Subcutaneous abdominal adipose tissue (tissue), 5 donors: Measurements from ENCODE around the gene UBE4B.

Source experiments
- H3K27ac ChIP-seq: one replicate; pipeline ENCODE4 v1.7.0; 2013; ENCODE audit warnings: low read depth, mild to moderate bottlenecking, inconsistent platforms, low read length, moderate library complexity
- H3K27me3 ChIP-seq, 5 donors: one replicate each; pipeline ENCODE4 v1.7.0; 2013; ENCODE audit warnings: low read length in 5 of 5, inconsistent platforms in 1 of 5; ENCODE audit not compliant: control insufficient read depth in 5 of 5, insufficient read depth in 4 of 5
- H3K36me3 ChIP-seq, 5 donors: one replicate each; pipeline ENCODE4 v1.7.0; 2013; ENCODE audit warnings: low read length in 5 of 5; ENCODE audit not compliant: control insufficient read depth in 5 of 5, insufficient read depth in 5 of 5
- H3K4me1 ChIP-seq, 5 donors: one replicate each; pipeline ENCODE4 v1.7.0; 2013; ENCODE audit warnings: low read length in 5 of 5, mild to moderate bottlenecking in 3 of 5, moderate library complexity in 1 of 5; ENCODE audit not compliant: control insufficient read depth in 5 of 5, insufficient read depth in 5 of 5
- H3K4me3 ChIP-seq, 5 donors: one replicate each; pipeline ENCODE4 v1.7.0; 2013; ENCODE audit warnings: low read length in 5 of 5, low read depth in 1 of 5
- H3K9ac ChIP-seq, 5 donors: one replicate each; pipeline ENCODE4 v1.7.0; 2013; ENCODE audit warnings: low read length in 5 of 5, mild to moderate bottlenecking in 4 of 5, moderate library complexity in 3 of 5
- H3K9me3 ChIP-seq, 5 donors: one replicate each; pipeline ENCODE4 v1.7.0; 2013; ENCODE audit warnings: low read length in 5 of 5; ENCODE audit not compliant: control insufficient read depth in 5 of 5
- donor health status: healthy.
- donor health status: healthy.
- donor health status: healthy.
- donor health status: healthy.
- donor health status: healthy.

The UBE4B gene

DNA sequence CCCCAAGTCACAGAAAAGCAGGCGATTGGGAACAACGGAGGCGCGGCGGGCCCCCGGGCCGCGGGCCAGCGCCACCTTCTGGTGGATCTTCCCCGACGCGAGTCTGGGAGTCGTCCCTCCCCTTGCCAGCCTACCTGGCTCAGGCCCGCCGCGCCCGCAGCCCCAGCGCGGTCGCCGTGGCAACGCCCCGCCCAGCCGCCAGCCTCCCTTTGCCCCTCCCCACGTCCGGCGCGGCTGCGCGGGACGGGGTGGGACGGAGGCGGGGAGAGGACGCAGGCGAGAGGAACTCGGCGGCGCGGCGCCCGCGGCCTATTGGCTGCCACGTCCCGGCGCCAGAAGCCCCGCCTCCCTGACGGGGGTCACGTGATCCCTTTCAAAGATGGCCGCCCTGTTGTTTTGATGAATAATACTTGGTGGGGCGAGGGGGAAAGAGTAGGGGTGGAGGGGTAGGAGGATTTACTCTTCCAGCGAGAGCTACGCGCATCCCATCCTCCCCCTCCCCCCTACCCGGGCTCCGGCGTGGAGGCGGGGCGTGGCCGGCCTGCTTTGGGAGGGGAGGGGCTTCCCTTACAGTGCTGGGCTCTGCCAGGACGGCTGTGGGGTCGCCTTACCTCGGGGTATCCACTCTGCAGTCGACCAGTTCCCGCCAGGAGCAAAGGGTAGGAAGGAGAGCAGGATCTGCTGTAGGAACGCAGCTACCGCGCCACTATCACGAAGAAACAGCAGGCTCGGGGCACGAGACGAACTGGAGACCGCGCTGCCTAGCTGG lies at the start of gene UBE4B:
TSS of gene UBE4B (plus strand) at position 369 of the 769 bp plus-strand sequence. CDS start 713 bp downstream, outside the sequence.
- no peaks in the 10 kb centered on the region for H3K27me3 ChIP-seq
- H3K4me3 ChIP-seq = peak within 1 kb of the TSS; percentile 82 to 100 (median 98)
- H3K9me3 ChIP-seq = no peaks in the 10 kb centered on the region
- peaks cover 4 to 24% (median 22%) of the 10 kb centered on the region in 5 donors for H3K4me1 ChIP-seq
- peak within 1 kb of the TSS; percentile 73 to 98 (median 84) for H3K9ac ChIP-seq
- peaks cover 0 to 13% (median 5%) of the 10 kb centered on the region in 5 donors for H3K36me3 ChIP-seq
- H3K27ac ChIP-seq = peak within 1 kb of the TSS; percentile 98

DNA sequence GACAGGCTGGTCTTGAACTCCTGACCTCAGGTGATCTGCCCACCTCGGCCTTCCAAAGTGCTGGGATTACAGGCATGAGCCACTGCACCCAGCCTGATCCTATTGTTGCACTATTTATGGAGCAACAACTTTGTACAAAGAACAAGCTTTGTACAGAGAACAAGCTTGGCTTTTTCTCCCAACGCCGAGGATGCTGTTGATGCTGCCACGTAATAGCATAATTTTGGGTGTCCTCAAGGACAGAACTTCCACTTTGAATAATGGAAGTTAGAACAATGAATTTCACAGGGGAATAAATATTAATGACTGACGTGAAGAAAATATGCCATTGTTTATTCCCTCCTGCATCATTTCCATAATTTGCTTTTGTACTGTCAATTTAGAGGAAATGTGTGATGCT lies 48.5 kb upstream of the UBE4B start:
- Histone ChIP-seq H3K9ac (no peak overlapping the region), H3K4me1 (peaks cover 0 to 14% (median 0%) of the 10 kb centered on the region in 5 donors), H3K36me3 (peaks cover 3 to 17% (median 16%) of the 10 kb centered on the region in 5 donors), H3K27ac (peak overlapping the region; percentile 24), H3K9me3 (no peaks in the 10 kb centered on the region), H3K4me3 (no peak overlapping the region), H3K27me3 (no peaks in the 10 kb centered on the region)

DNA sequence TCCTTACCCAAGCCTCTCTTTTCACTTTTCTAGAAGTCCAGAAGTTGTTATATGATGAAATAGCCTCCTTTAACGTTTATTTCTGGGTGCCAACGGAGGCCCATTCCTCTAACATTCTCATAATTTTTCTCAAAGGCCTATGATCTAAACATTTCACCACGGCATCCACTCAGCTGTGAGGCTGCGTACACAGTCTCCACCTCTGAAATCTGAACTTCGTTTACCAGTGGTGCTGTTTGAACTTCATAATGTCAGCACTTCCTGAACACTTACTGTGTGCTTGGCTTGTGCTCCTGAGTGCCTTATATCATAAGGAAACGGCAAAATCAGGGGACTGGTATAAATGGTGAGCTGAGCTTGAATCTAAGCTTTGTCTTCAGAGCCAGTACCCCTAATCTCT lies 47.8 kb upstream of the UBE4B start:
- Histone ChIP-seq H3K4me3 (no peak overlapping the region), H3K36me3 (peaks cover 3 to 17% (median 15%) of the 10 kb centered on the region in 5 donors), H3K9ac (no peak overlapping the region), H3K4me1 (peaks cover 0 to 22% (median 5%) of the 10 kb centered on the region in 5 donors), H3K27me3 (no peaks in the 10 kb centered on the region), H3K27ac (peak overlapping the region; percentile 65), H3K9me3 (no peaks in the 10 kb centered on the region)

DNA sequence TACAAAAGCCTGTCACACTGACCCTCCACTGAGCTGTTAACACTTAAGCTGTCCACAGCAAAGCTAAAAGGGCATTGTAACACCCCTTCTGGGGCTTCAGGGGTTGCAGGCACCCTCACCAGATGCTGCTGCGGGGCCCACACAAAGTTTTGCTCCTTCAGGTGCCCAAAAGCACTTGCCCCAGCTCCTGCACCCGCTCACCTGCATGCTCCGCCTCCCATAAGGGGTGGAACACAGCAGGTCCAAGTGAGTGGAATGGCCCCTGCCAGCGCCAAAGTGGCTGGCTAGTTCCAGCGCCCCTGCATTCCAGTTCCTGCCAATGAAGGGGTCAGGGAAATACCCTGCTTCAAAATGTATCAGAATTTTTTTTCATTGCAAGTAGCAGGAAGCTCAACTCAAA lies 43.0 kb upstream of the UBE4B start:
- H3K4me1 ChIP-seq = peaks cover 0 to 44% (median 17%) of the 10 kb centered on the region in 5 donors
- no peak overlapping the region for H3K9ac ChIP-seq
- no peaks in the 10 kb centered on the region for H3K9me3 ChIP-seq
- no peak overlapping the region for H3K4me3 ChIP-seq
- H3K27me3 ChIP-seq = no peaks in the 10 kb centered on the region
- peak overlapping the region; percentile 78 for H3K27ac ChIP-seq
- no peaks in the 10 kb centered on the region for H3K36me3 ChIP-seq

DNA sequence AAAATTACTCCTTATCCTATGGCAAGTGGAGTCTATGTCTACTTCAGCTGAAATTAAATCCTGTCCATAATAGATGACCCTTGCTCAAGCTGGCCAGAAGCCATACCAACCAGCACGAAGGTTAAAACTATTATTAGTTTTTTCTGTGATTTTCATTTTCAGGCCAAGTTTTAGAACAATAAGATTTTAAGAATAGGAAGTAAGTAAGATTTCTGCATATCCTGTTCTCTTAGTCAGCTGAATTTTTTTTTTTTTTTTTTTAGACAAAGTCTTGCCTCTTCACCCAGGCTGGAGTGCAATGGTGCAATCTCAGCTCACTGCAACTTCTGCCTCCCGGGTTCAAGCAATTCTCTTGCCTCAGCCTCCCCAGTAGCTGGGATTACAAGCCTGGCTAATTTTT lies 41.8 kb upstream of the UBE4B start:
- H3K4me3 ChIP-seq = no peak overlapping the region

DNA sequence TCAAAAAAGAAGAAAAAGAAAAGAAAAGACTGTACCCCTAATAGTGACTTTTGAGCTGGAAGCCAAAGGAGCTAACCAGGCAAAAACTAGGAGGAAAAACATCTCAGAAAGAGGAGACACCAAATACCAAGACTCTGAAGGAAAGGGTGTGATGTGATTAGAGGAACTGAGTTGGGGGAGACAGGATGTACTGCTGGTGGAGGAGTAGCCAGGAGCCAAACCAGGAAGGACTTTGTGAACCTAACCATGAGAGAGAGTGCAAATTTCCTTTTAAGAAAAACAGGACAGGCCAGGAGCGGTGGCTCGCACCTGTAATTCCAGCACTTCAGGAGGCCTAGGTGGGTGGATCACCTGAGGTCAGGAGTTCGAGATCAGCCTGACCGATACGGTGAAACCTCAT lies 39.8 kb upstream of the UBE4B start:
- Histone ChIP-seq H3K9ac (no peak overlapping the region), H3K9me3 (no peaks in the 10 kb centered on the region), H3K4me3 (no peak overlapping the region), H3K36me3 (no peaks in the 10 kb centered on the region), H3K27me3 (peaks cover 0 to 2% (median 0%) of the 10 kb centered on the region in 5 donors), H3K4me1 (peaks cover 0 to 50% (median 30%) of the 10 kb centered on the region in 5 donors), H3K27ac (peak overlapping the region; percentile 48)

More for the DNA sequence above, 41.8 kb upstream of the UBE4B start:
- H3K4me1 ChIP-seq = peaks cover 0 to 38% (median 17%) of the 10 kb centered on the region in 5 donors
- H3K36me3 ChIP-seq = no peaks in the 10 kb centered on the region
- H3K9me3 ChIP-seq = no peaks in the 10 kb centered on the region
- no peak overlapping the region for H3K9ac ChIP-seq
- no peaks in the 10 kb centered on the region for H3K27me3 ChIP-seq
- peak overlapping the region; percentile 78 for H3K27ac ChIP-seq

DNA sequence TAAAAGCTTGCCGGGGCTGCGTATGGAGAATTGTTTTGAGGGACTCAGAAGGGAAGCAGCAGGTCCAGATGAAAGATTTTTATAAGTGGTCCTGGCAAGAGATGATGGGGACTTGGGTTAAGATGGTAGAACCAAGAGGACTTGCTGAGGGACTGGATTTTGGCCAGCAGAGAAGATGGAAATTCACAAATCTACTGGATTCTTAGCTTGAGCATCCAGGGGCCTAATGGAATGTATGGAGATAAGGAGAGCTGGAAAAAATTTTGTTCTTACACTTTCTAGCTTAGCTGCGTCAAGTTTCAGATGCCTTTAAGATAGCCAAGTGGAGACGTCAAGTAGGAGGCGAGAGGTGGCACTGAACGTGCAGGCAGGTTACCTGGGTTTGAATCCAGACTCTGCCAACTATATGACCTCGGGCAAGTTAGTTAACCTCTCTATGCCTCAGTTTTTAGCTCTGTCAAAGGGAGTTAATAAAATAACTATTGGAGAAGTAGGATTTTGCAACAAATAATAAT lies 39.1 kb upstream of the UBE4B start:
- Histone ChIP-seq H3K36me3 (no peaks in the 10 kb centered on the region), H3K4me1 (peaks cover 0 to 53% (median 33%) of the 10 kb centered on the region in 5 donors), H3K9me3 (no peaks in the 10 kb centered on the region)

DNA sequence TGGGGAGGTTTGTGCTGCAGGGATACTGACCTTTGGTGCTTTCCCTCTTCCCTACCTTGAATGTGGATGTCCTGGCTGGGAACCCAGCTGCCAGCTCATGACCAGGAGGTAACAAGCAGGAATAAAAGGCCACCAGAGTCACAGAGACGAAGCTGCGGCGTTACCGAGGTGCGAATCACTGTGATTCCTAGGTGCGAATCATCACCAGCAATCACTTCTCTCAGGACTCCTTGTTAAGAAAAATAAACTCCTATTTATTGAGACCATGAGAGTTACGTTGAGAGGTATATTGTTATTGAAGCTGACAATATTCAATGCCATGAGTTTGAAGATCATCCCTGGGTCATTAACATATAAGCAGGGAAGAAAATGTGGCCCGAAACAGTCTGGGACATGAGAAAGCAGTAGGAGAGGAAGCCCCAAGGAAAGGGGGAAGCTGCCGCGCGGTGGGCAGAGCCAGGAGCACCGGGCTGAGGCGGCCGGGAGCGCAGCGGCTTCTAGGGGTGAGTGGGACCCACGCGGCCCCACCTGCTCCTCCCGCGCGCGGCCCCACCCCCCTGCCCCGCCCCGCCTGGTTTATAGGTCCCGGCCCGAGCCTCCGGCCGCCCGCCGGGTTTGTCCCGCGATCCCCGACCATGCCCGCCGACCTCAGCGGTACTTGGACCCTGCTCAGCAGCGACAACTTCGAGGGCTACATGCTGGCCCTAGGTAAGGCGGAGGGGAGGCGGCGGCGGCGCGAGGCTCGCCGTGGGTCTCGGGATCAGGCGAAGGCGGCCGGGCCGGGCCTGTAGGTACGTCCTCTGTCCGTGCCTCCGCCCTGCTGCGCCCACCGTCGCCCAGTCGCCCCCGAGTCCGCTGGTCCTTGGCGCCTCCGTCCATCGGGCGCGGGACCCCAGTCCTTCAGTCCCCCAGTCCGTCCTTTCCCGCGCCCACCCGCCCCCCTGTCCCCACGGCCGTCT lies 35.9 kb upstream of the UBE4B start, which contains the start of gene RBP7:
TSS of gene RBP7 (plus strand) at position 605 of the 959 bp plus-strand sequence. CDS start at position 636, 31 bp downstream.
- Histone ChIP-seq H3K27ac (peak within 1 kb of the TSS; percentile 54), H3K36me3 (no peaks in the 10 kb centered on the region), H3K9me3 (no peaks in the 10 kb centered on the region), H3K4me3 (peak within 1 kb of the TSS; percentile 67 to 73 (median 71)), H3K27me3 (peaks cover 0 to 5% (median 3%) of the 10 kb centered on the region in 5 donors), H3K4me1 (peaks cover 0 to 37% (median 19%) of the 10 kb centered on the region in 5 donors), H3K9ac (peak within 1 kb of the TSS in 3 of 5 donors; percentile 30 to 61 (median 52))

More for the DNA sequence above, 39.1 kb upstream of the UBE4B start:
- peak overlapping the region; percentile 48 for H3K27ac ChIP-seq
- H3K9ac ChIP-seq = no peak overlapping the region
- no peak overlapping the region for H3K4me3 ChIP-seq
- peaks cover 0 to 5% (median under 1%) of the 10 kb centered on the region in 5 donors for H3K27me3 ChIP-seq

DNA sequence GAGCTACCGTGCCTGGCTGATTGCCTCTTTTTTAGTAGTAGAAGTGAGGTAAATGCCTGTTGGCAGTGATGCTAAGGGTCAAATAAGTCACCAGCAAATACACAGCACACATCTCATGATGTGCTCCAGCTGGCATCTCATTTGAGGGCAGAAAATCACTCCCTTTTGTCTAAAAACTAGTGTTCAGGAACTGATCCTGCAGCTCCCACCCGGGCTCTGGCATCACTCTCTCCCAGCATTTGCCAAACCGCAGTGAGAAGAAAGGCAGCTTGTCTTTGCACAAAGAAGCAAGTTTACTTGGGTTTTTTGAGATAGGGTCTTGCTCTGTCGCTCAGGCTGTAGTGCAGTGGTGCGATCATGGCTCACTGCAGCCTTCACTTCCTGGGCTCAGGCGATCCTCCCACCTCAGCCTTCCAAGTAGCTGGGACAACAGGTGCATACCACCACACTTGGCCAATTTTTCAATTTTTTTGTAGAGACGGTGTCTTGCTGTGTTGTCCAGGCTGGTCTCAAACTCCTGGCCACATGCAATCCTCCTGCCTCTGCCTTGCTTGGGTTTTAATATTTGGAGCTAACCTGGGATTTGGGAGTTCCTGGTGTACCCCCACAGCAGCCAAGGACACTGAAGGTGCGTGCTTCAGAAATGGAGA lies 31.6 kb upstream of the UBE4B start:
- Histone ChIP-seq H3K27ac (no peak overlapping the region), H3K9me3 (no peaks in the 10 kb centered on the region), H3K36me3 (peaks cover 0 to 5% (median 0%) of the 10 kb centered on the region in 5 donors), H3K4me1 (peaks cover 0 to 25% (median 16%) of the 10 kb centered on the region in 5 donors), H3K27me3 (peaks cover 0 to 5% (median 3%) of the 10 kb centered on the region in 5 donors), H3K4me3 (peak overlapping the region in 1 of 5 donors; percentile 27), H3K9ac (no peak overlapping the region)
